ENCODE results near the gene CD80. TPM values are rescaled to one million over a fixed set of nuclear protein-coding genes. Genes with fewer than 3 reads are reported as not detected.

Gene CD80
- total and polyA plus RNA-seq, 9 of the 15 experiments (the other 6 are each of a cell fraction or from before 2014, with no cell fraction given), result 3.0 to 8.2 (median 5.7) TPM

DNA sequence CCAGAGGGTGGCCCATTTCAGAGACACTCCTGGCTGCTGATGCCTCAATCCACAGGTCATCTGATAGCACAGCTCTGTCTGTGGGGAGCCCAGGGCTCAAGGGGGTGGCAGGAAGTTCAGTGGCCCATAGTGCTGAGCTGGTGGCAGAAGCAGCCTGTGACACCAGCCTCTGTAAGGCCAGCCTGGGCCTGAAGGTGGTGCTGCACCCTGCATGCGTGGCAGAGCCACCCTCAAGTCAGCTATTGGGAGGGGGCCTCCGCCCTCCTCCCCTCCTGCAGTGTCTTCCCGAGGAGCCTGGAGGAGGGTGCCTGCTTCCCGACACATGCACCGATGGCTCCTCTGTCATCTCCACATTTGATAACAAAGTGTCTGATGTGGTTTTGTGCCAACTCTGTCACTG is 41.3 kb upstream of the CD80 start (continued):
- TF ChIP-seq RBM17 (IDR thresholded peaks at IDR 0.05; ENCODE audit: borderline replicate concordance, low read depth, low read length) (no peak), NR4A1 (CRISPR knock-in tag; IDR thresholded peaks at IDR 0.05) (no peak), NR4A1 (tag; IDR thresholded peaks at IDR 0.05) (no peak), SMAD3 (CRISPR knock-in tag; conservative IDR thresholded peaks at IDR 0.05) (no peak), MAFK (IDR thresholded peaks at IDR 0.05; ENCODE audit: low read length) (no peak), NR2C2 (CRISPR knock-in tag; IDR thresholded peaks at IDR 0.05) (no peak), NR2C2 (tag; IDR thresholded peaks at IDR 0.05) (peak; percentile 57; the same call in 1 of the 2 replicates), EWSR1 (IDR thresholded peaks at IDR 0.05; ENCODE audit: borderline replicate concordance, low read depth, partially characterized antibody) (no peak), KLF1 (tag; IDR thresholded peaks at IDR 0.05) (no peak), ZNF644 (tag; IDR thresholded peaks at IDR 0.05; ENCODE audit: low read depth) (no peak), SRSF9 (IDR thresholded peaks at IDR 0.05; ENCODE audit: borderline replicate concordance, low read depth, low read length) (no peak), FUS (optimal IDR thresholded peaks at IDR 0.05; ENCODE audit: low read depth, low read length) (no peak), ZNF436 (CRISPR knock-in tag; IDR thresholded peaks at IDR 0.05) (no peak), ZNF551 (CRISPR knock-in tag; IDR thresholded peaks at IDR 0.05) (no peak)
- TF ChIP-seq, protein P1, sequence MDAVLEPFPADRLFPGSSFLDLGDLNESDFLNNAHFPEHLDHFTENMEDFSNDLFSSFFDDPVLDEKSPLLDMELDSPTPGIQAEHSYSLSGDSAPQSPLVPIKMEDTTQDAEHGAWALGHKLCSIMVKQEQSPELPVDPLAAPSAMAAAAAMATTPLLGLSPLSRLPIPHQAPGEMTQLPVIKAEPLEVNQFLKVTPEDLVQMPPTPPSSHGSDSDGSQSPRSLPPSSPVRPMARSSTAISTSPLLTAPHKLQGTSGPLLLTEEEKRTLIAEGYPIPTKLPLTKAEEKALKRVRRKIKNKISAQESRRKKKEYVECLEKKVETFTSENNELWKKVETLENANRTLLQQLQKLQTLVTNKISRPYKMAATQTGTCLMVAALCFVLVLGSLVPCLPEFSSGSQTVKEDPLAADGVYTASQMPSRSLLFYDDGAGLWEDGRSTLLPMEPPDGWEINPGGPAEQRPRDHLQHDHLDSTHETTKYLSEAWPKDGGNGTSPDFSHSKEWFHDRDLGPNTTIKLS (IDR thresholded peaks at IDR 0.05; ENCODE audit: borderline replicate concordance, low read depth), result peak; percentile 40; the same call in 1 of the 2 replicates
- TF ChIP-seq, protein P2, sequence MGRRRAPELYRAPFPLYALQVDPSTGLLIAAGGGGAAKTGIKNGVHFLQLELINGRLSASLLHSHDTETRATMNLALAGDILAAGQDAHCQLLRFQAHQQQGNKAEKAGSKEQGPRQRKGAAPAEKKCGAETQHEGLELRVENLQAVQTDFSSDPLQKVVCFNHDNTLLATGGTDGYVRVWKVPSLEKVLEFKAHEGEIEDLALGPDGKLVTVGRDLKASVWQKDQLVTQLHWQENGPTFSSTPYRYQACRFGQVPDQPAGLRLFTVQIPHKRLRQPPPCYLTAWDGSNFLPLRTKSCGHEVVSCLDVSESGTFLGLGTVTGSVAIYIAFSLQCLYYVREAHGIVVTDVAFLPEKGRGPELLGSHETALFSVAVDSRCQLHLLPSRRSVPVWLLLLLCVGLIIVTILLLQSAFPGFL (CRISPR knock-in tag; IDR thresholded peaks at IDR 0.05), result no peak
- TF ChIP-seq, protein P3, sequence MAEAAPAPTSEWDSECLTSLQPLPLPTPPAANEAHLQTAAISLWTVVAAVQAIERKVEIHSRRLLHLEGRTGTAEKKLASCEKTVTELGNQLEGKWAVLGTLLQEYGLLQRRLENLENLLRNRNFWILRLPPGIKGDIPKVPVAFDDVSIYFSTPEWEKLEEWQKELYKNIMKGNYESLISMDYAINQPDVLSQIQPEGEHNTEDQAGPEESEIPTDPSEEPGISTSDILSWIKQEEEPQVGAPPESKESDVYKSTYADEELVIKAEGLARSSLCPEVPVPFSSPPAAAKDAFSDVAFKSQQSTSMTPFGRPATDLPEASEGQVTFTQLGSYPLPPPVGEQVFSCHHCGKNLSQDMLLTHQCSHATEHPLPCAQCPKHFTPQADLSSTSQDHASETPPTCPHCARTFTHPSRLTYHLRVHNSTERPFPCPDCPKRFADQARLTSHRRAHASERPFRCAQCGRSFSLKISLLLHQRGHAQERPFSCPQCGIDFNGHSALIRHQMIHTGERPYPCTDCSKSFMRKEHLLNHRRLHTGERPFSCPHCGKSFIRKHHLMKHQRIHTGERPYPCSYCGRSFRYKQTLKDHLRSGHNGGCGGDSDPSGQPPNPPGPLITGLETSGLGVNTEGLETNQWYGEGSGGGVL (CRISPR knock-in tag; IDR thresholded peaks at IDR 0.05), result no peak
- TF ChIP-seq, protein P4, sequence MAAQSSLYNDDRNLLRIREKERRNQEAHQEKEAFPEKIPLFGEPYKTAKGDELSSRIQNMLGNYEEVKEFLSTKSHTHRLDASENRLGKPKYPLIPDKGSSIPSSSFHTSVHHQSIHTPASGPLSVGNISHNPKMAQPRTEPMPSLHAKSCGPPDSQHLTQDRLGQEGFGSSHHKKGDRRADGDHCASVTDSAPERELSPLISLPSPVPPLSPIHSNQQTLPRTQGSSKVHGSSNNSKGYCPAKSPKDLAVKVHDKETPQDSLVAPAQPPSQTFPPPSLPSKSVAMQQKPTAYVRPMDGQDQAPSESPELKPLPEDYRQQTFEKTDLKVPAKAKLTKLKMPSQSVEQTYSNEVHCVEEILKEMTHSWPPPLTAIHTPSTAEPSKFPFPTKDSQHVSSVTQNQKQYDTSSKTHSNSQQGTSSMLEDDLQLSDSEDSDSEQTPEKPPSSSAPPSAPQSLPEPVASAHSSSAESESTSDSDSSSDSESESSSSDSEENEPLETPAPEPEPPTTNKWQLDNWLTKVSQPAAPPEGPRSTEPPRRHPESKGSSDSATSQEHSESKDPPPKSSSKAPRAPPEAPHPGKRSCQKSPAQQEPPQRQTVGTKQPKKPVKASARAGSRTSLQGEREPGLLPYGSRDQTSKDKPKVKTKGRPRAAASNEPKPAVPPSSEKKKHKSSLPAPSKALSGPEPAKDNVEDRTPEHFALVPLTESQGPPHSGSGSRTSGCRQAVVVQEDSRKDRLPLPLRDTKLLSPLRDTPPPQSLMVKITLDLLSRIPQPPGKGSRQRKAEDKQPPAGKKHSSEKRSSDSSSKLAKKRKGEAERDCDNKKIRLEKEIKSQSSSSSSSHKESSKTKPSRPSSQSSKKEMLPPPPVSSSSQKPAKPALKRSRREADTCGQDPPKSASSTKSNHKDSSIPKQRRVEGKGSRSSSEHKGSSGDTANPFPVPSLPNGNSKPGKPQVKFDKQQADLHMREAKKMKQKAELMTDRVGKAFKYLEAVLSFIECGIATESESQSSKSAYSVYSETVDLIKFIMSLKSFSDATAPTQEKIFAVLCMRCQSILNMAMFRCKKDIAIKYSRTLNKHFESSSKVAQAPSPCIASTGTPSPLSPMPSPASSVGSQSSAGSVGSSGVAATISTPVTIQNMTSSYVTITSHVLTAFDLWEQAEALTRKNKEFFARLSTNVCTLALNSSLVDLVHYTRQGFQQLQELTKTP (IDR thresholded peaks at IDR 0.05; ENCODE audit: low read depth in 1 of 2, partially characterized antibody in 2 of 2), result no peak

All from K562 (cell line).